ENCODE results near the gene AOAH.

DNA sequence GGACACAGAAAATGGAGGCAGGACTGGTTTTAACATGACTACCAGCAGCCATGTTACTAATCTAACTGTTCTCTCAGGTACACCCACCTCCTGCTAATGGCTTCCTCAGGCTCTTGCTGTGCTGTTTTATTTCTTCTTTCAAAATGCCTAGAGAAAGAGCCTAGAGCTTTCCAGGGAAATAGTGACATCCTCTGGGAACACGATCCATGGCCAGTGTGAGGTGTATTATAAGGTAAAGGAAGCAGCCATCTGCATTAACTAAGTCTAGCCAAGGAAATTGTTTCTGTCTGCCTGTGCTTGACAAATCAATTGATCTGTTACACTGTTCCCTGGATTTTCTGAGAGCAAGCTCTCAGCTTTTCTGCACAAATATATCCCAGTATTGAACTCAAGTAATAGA is 42.2 kb upstream of the AOAH start:
- TF ChIP-seq POLR2A (IDR thresholded peaks at IDR 0.05) (no peak), EP300 (IDR thresholded peaks at IDR 0.05) (no peak), POLR2AphosphoS5 (IDR thresholded peaks at IDR 0.05) (no peak)
- TF ChIP-seq, protein P1, sequence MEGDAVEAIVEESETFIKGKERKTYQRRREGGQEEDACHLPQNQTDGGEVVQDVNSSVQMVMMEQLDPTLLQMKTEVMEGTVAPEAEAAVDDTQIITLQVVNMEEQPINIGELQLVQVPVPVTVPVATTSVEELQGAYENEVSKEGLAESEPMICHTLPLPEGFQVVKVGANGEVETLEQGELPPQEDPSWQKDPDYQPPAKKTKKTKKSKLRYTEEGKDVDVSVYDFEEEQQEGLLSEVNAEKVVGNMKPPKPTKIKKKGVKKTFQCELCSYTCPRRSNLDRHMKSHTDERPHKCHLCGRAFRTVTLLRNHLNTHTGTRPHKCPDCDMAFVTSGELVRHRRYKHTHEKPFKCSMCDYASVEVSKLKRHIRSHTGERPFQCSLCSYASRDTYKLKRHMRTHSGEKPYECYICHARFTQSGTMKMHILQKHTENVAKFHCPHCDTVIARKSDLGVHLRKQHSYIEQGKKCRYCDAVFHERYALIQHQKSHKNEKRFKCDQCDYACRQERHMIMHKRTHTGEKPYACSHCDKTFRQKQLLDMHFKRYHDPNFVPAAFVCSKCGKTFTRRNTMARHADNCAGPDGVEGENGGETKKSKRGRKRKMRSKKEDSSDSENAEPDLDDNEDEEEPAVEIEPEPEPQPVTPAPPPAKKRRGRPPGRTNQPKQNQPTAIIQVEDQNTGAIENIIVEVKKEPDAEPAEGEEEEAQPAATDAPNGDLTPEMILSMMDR (IDR thresholded peaks at IDR 0.05), result no peak

All from suprapubic skin (tissue), 4 donors.